ENCODE results near the gene PRG3.

The PRG3 gene

GRCh38 chr11:57335343-57336110, 45.4 kb downstream of the PRG3 start, which contains the start of gene SSRP1:
TSS of gene SSRP1 (minus strand) at chr11:57335892. CDS start at chr11:57335121, 771 bp downstream.
- peak; percentile 50 for DNase-seq

GRCh38 chr11:57335023-57335342, 46.0 kb downstream of the PRG3 start:
- no peak for DNase-seq

GRCh38 chr11:57332694-57333440, 48.1 kb downstream of the PRG3 start:
- DNase-seq: no peak

- no peak for DNase-seq
These were observed 49.2 kb downstream of the PRG3 start for GRCh38 chr11:57331720-57332119.

GRCh38 chr11:57330029-57330428, 50.9 kb downstream of the PRG3 start:
- DNase-seq: no peak

- no peak for DNase-seq
These were observed 53.2 kb downstream of the PRG3 start for GRCh38 chr11:57327721-57328120.
